Spleen (tissue), 11 donors: ENCODE measurements around the gene SIRPB2. TPM values are rescaled to one million over a fixed set of nuclear protein-coding genes. Genes with fewer than 3 reads are reported as not detected.

Experiments used
- DNase-seq: peaks from one replicate; pipeline ENCODE4 v3.0.0-alpha.2; 2020
- H3K27ac ChIP-seq, 8 donors: fragments of 200-600 bp; sonication (generic) in 7 of 8; 1 replicate in 4 of 8; 2 replicates in 4 of 8; pipeline versions ENCODE4 v1.5.0 to v1.8.0; 2016 to 2021; ENCODE audit warnings: inconsistent platforms in 4 of 8, mild to moderate bottlenecking in 4 of 8, moderate library complexity in 1 of 8
- H3K27me3 ChIP-seq, 7 donors: fragments of 200-600 bp; sonication (generic) in 6 of 7; replicated peaks in 1 of 7; 1 replicate in 4 of 7; 2 replicates in 3 of 7; pipeline versions ENCODE4 v1.5.0 to v1.8.0; 2016 to 2021; ENCODE audit warnings: inconsistent platforms in 3 of 7, mild to moderate bottlenecking in 1 of 7
- H3K36me3 ChIP-seq, 6 donors: fragments of 200-600 bp; sonication (generic) in 5 of 6; 1 replicate in 4 of 6; 2 replicates in 2 of 6; pipeline versions ENCODE4 v1.5.0 to v1.8.0; 2016 to 2021; ENCODE audit warnings: inconsistent platforms in 2 of 6
- H3K4me1 ChIP-seq, 6 donors: fragments of 200-600 bp; sonication (generic) in 5 of 6; 1 replicate in 3 of 6; 2 replicates in 3 of 6; pipeline versions ENCODE4 v1.5.0 to v1.8.0; 2016 to 2021; ENCODE audit warnings: inconsistent platforms in 3 of 6
- H3K4me3 ChIP-seq, 8 donors: fragments of 200-600 bp; sonication (generic) in 7 of 8; 1 replicate in 4 of 8; 2 replicates in 4 of 8; pipeline versions ENCODE4 v1.5.0 to v1.8.0; 2016 to 2021; ENCODE audit warnings: inconsistent platforms in 4 of 8, mild to moderate bottlenecking in 4 of 8, moderate library complexity in 2 of 8
- H3K9me3 ChIP-seq, 8 donors: fragments of 200-600 bp; sonication (generic) in 7 of 8; 1 replicate in 4 of 8; 2 replicates in 4 of 8; pipeline versions ENCODE4 v1.5.0 to v1.8.0; 2016 to 2021; ENCODE audit warnings: inconsistent platforms in 4 of 8
- POLR2A ChIP-seq, 3 donors: fragments of 450-650 bp; IDR thresholded peaks; one replicate each; pipeline ENCODE4 v1.5.1; 2017; ENCODE audit warnings: antibody characterized with exemption in 3 of 3, mild to moderate bottlenecking in 1 of 3
- POLR2AphosphoS5 ChIP-seq, 3 donors: sonication (generic); formaldehyde crosslinking; IDR thresholded peaks; one replicate each; pipeline ENCODE4 v1.5.1; 2017; ENCODE audit warnings: antibody characterized with exemption in 3 of 3
- WGBS, 5 donors: extraction: QIAGEN DNeasy Blood & Tissue Kit in 3 of 5; methylation state at CpG; one replicate each; pipeline versions ENCODE4 v1.1.5 to v1.1.7; 2013 to 2018; 5-methylcytosine and 5-hydroxymethylcytosine counted together
- intact Hi-C: fragments of 100-400 bp; cut with DNase I; formaldehyde crosslinking; loops from one replicate; pipeline ENCODE4 v1.15.0; 2023; ENCODE audit warnings: low total_unique reads
- polyA plus RNA-seq, 3 donors: library from polyadenylated mRNA; stranded (reverse); fragments of 200-250 nt; gene quantifications; one replicate each; pipeline ENCODE4 v1.2.1, GENCODE V29; 2013
- total RNA-seq, 7 donors: library from RNA; depleted of rRNA in 3 of 7; stranded (reverse); fragments of >200 nt in 3 of 7; fragmentation: NEBNext Ultra II Directional in 4 of 7; extraction: Animal tissue kit (Norgen Biotek cat#: 25700) in 4 of 7; gene quantifications; one replicate each; pipeline versions ENCODE4 v1.1.0 to v1.2.1, GENCODE V29; 2016 to 2021
- TF ChIP-seq, protein P1 (sequence below), 11 experiments: fragments of 200-600 bp in 7 of 11; fragments of 450-650 bp in 4 of 11; sonication (generic) in 4 of 11; IDR thresholded peaks in 8 of 11; conservative IDR thresholded peaks in 3 of 11; 1 replicate in 7 of 11; 2 replicates in 4 of 11; pipeline versions ENCODE4 v1.4.0 to v1.8.0; 2016 to 2021; ENCODE audit warnings: antibody characterized with exemption in 11 of 11, inconsistent platforms in 4 of 11, mild to moderate bottlenecking in 1 of 11
- donor health status: healthy with polysubstance abuse.
- donor health status: DM: no; HTN: no; CAD: no; lungs with moderate emphysema.
- donor health status: DM: no; HTN: no; CAD: no.
- donor health status: Bipolar disorder and iron deficiency.
- donor health status: healthy.
- donor health status: DM: no; HTN: no; CAD: no.
- donor health status: DM: yes; HTN: yes; CAD: no.

Gene SIRPB2
- total and polyA plus RNA-seq, 10 donors = 2.1 to 92.2 (median 31.4) TPM

GRCh38 chr20:1509237-1509636, 18.0 kb upstream of the SIRPB2 start:
- Histone ChIP-seq H3K4me3 (no peak overlapping the region), H3K27me3 (peaks cover 0 to 6% (median 0%) of the 10 kb centered on the region in 7 donors), H3K9me3 (peaks cover 0 to 13% (median 4%) of the 10 kb centered on the region in 8 donors), H3K27ac (no peak overlapping the region), H3K4me1 (no peaks in the 10 kb centered on the region), H3K36me3 (no peaks in the 10 kb centered on the region)
- no peak for DNase-seq
- intact Hi-C loops = no loop called here
- WGBS, 5 donors = 23 to 45% (median 26%) methylated on average over 9 of the region's 9 CpGs
- TF ChIP-seq, protein P1, sequence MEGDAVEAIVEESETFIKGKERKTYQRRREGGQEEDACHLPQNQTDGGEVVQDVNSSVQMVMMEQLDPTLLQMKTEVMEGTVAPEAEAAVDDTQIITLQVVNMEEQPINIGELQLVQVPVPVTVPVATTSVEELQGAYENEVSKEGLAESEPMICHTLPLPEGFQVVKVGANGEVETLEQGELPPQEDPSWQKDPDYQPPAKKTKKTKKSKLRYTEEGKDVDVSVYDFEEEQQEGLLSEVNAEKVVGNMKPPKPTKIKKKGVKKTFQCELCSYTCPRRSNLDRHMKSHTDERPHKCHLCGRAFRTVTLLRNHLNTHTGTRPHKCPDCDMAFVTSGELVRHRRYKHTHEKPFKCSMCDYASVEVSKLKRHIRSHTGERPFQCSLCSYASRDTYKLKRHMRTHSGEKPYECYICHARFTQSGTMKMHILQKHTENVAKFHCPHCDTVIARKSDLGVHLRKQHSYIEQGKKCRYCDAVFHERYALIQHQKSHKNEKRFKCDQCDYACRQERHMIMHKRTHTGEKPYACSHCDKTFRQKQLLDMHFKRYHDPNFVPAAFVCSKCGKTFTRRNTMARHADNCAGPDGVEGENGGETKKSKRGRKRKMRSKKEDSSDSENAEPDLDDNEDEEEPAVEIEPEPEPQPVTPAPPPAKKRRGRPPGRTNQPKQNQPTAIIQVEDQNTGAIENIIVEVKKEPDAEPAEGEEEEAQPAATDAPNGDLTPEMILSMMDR (IDR thresholded peaks at IDR 0.05 in 8 of 11, conservative IDR thresholded peaks at IDR 0.05 in 3 of 11) = peak in 8 of 11 experiments; percentile 19 to 51 (median 26)
- TF ChIP-seq POLR2AphosphoS5 (IDR thresholded peaks at IDR 0.05) (no peak), POLR2A (IDR thresholded peaks at IDR 0.05) (no peak)

- Histone ChIP-seq H3K9me3 (peaks cover 0 to 12% (median 4%) of the 10 kb centered on the region in 8 donors), H3K27me3 (peaks cover 0 to 6% (median 0%) of the 10 kb centered on the region in 7 donors), H3K4me1 (peaks cover 0 to 5% (median 4%) of the 10 kb centered on the region in 6 donors), H3K36me3 (no peaks in the 10 kb centered on the region), H3K27ac (no peak overlapping the region), H3K4me3 (no peak overlapping the region)
- intact Hi-C loops = no loop called here
- TF ChIP-seq POLR2AphosphoS5 (IDR thresholded peaks at IDR 0.05) (no peak), POLR2A (IDR thresholded peaks at IDR 0.05) (no peak)
- TF ChIP-seq, protein P1 (IDR thresholded peaks at IDR 0.05 in 8 of 11, conservative IDR thresholded peaks at IDR 0.05 in 3 of 11) = no peak
- DNase-seq = no peak
These were observed 17.4 kb upstream of the SIRPB2 start for GRCh38 chr20:1508574-1508973.

DNA sequence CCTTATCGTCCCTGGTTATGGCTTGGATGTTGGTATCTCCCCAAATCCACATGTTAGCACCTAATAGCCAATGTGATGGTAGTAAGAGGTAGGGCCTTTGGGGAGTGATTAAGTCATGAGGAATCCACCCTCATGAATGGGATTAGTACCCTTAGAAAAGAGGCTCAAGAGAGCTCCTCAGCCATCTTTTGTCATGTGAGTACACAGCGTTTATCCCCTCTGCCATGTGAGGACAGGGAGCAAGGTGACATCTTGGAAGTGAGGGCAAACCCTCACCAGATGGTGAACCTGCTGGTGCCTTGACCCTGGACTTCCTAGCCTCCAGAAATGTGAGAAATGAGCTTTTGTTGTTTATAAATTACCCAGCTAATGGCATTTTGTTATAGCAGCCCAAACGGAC, 16.1 kb upstream of the SIRPB2 start:
- no peak for DNase-seq
- Histone ChIP-seq H3K27ac (no peak overlapping the region), H3K4me1 (peaks cover 0 to 11% (median 6%) of the 10 kb centered on the region in 6 donors), H3K4me3 (no peak overlapping the region), H3K36me3 (no peaks in the 10 kb centered on the region), H3K27me3 (peaks cover 0 to 11% (median 0%) of the 10 kb centered on the region in 7 donors), H3K9me3 (peaks cover 0 to 5% (median 0%) of the 10 kb centered on the region in 8 donors)
- TF ChIP-seq POLR2A (IDR thresholded peaks at IDR 0.05) (no peak), POLR2AphosphoS5 (IDR thresholded peaks at IDR 0.05) (no peak)
- TF ChIP-seq, protein P1 (IDR thresholded peaks at IDR 0.05 in 8 of 11, conservative IDR thresholded peaks at IDR 0.05 in 3 of 11) = no peak
- intact Hi-C loops = no loop called here
- 66 to 88% (median 84%) methylated on average over 3 of the region's 3 CpGs for WGBS, 5 donors

DNA sequence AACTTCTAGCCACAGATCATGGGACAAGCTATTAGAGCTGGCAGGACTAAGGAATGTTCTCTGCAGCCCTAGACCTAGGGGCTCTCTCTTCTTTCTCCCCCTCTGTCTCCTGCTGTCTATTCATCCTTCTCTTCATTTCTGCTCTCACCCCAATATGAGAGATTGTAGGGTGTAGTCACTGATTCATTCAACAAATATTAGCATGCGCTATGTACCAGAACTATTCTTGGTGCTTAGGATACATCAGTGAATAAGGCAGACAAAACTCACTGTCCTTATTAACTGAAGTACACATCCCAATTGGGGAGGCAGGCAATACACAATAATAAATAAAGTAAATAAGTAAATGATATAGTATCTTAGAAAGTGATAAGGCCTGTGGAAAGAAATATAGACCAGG, 14.7 kb upstream of the SIRPB2 start:
- DNase-seq = no peak
- Histone ChIP-seq H3K27me3 (peaks cover 0 to 18% (median 0%) of the 10 kb centered on the region in 7 donors), H3K9me3 (peaks cover 0 to 5% (median 0%) of the 10 kb centered on the region in 8 donors), H3K27ac (no peak overlapping the region), H3K4me3 (no peak overlapping the region), H3K36me3 (no peaks in the 10 kb centered on the region), H3K4me1 (peaks cover 0 to 11% (median 6%) of the 10 kb centered on the region in 6 donors)
- intact Hi-C loops = no loop called here
- TF ChIP-seq POLR2AphosphoS5 (IDR thresholded peaks at IDR 0.05) (no peak), POLR2A (IDR thresholded peaks at IDR 0.05) (no peak)
- TF ChIP-seq, protein P1 (IDR thresholded peaks at IDR 0.05 in 8 of 11, conservative IDR thresholded peaks at IDR 0.05 in 3 of 11) = no peak
- 62 to 100% (median 92%) methylated on average over 1 of the region's 1 CpG for WGBS, 5 donors
